ENCODE data around the gene THSD4.

The THSD4 gene

GRCh38 chr15:71515375-71516186 is 400.3 kb downstream of the THSD4 start:
- Histone ChIP-seq H3K4me3 (ENCODE audit: low read length in 2 of 2) (no peak overlapping the region), H3K4me1 (ENCODE audit: control insufficient read depth, insufficient read depth, low read length) (no peaks in the 10 kb centered on the region), H3K36me3 (ENCODE audit: control insufficient read depth in 2 of 2, insufficient read depth in 2 of 2, low read length in 2 of 2) (no peaks in the 10 kb centered on the region), H3K9me3 (ENCODE audit: control insufficient read depth in 2 of 2, low read length in 2 of 2) (no peaks in the 10 kb centered on the region), H3K27me3 (ENCODE audit: control insufficient read depth in 1 of 2, insufficient read depth in 2 of 2, low read length in 2 of 2) (no peaks in the 10 kb centered on the region), H3K9ac (ENCODE audit: low read length in 2 of 2) (no peak overlapping the region), H3K27ac (ENCODE audit: low read length) (no peak overlapping the region)

DNA sequence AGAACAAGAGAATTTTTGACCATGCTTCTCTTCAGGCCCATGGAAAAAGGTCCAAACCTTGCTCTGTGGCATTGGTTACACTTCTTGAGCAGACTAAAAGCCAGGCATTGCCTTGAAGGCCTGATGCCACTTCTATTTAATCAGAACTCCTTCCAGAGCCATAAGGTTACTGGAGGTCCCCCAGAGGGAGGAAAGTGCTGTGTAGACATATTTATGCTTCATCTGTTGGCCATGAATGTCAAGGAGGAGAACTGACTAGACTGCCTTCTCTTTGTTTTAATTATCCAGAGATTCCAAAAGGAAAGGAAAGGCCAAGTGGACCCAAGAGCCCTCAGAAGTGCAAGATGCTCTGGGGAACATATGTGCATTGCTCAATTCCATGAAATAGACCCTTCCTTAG is 402.5 kb downstream of the THSD4 start:
- Histone ChIP-seq H3K4me3 (ENCODE audit: low read length in 2 of 2) (no peak overlapping the region), H3K9me3 (ENCODE audit: control insufficient read depth in 2 of 2, low read length in 2 of 2) (no peaks in the 10 kb centered on the region), H3K9ac (ENCODE audit: low read length in 2 of 2) (no peak overlapping the region), H3K27me3 (ENCODE audit: control insufficient read depth in 1 of 2, insufficient read depth in 2 of 2, low read length in 2 of 2) (no peaks in the 10 kb centered on the region), H3K36me3 (ENCODE audit: control insufficient read depth in 2 of 2, insufficient read depth in 2 of 2, low read length in 2 of 2) (no peaks in the 10 kb centered on the region), H3K27ac (ENCODE audit: low read length) (no peak overlapping the region), H3K4me1 (ENCODE audit: control insufficient read depth, insufficient read depth, low read length) (no peaks in the 10 kb centered on the region)

- no peaks in the 10 kb centered on the region for H3K27me3 ChIP-seq (ENCODE audit: control insufficient read depth in 1 of 2, insufficient read depth in 2 of 2, low read length in 2 of 2)
- H3K4me3 ChIP-seq (ENCODE audit: low read length in 2 of 2): no peak overlapping the region
- H3K9ac ChIP-seq (ENCODE audit: low read length in 2 of 2): no peak overlapping the region
- no peaks in the 10 kb centered on the region for H3K9me3 ChIP-seq (ENCODE audit: control insufficient read depth in 2 of 2, low read length in 2 of 2)
- no peaks in the 10 kb centered on the region for H3K36me3 ChIP-seq (ENCODE audit: control insufficient read depth in 2 of 2, insufficient read depth in 2 of 2, low read length in 2 of 2)
- no peak overlapping the region for H3K27ac ChIP-seq (ENCODE audit: low read length)
- H3K4me1 ChIP-seq (ENCODE audit: control insufficient read depth, insufficient read depth, low read length): no peaks in the 10 kb centered on the region
These were observed 403.4 kb downstream of the THSD4 start for GRCh38 chr15:71518661-71519060.

DNA sequence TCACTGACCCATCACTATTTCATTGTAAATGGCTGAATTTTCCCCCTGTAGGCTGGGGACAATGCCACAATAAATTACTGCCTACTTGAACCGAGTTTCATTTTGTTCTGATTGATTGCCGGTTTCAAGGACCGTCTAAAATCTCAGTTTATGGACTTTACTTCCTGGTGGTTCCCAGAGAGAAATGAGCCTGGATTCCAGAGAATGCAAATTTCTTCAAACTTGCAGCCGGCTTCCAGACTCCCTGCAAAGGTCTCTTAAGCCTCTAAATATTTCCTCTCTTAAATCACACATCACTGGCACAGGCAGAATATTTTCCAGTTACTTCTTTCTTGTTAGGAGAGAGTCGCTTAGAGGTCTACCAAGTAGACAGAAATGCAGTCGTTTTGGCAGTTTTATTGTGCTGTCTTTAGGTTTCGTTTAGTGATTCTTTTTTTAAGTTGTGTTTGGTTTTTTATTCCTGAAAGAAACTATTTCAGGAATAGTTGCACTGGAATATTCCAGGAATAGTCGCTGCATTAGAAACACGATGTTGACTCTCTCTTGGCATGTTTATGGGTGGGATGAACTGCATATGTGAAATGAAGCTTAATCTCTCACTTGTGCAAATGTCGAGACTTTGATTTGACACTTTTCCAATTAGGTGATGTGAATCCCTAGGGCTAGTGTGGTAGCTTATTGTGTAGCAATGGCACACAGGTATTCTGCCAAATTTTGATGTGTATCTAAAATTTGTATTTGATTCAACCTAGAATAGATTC is 411.0 kb downstream of the THSD4 start:
- H3K4me3 ChIP-seq (ENCODE audit: low read length in 2 of 2): peak overlapping the region in 1 of 2 donors; percentile 29

DNA sequence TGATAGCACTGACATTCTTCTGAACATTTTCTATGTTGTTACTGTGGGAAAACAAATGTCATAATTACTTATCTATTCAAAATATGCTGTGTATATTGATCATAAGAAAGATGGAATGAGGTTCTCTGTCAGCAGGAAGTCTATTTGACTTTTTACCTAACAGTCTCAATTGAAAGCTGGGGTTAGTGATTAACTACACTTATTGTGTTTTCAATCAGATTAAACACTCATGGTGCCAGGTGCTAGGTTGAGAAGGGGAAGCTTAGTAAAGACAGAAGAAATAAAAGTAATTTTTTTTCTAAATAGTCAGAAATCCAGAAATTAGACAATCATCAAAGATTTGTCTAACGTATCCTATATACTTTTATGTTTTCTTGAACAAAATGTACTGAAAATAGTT is 414.1 kb downstream of the THSD4 start:
- H3K9ac ChIP-seq (ENCODE audit: low read length in 2 of 2): no peak overlapping the region
- no peak overlapping the region for H3K27ac ChIP-seq (ENCODE audit: low read length)
- H3K9me3 ChIP-seq (ENCODE audit: control insufficient read depth in 2 of 2, low read length in 2 of 2): no peaks in the 10 kb centered on the region
- no peaks in the 10 kb centered on the region for H3K27me3 ChIP-seq (ENCODE audit: control insufficient read depth in 1 of 2, insufficient read depth in 2 of 2, low read length in 2 of 2)
- no peaks in the 10 kb centered on the region for H3K36me3 ChIP-seq (ENCODE audit: control insufficient read depth in 2 of 2, insufficient read depth in 2 of 2, low read length in 2 of 2)
- no peaks in the 10 kb centered on the region for H3K4me1 ChIP-seq (ENCODE audit: control insufficient read depth, insufficient read depth, low read length)
- no peak overlapping the region for H3K4me3 ChIP-seq (ENCODE audit: low read length in 2 of 2)

More for the DNA sequence above, 411.0 kb downstream of the THSD4 start:
- no peak overlapping the region for H3K27ac ChIP-seq (ENCODE audit: low read length)
- no peaks in the 10 kb centered on the region for H3K9me3 ChIP-seq (ENCODE audit: control insufficient read depth in 2 of 2, low read length in 2 of 2)
- no peaks in the 10 kb centered on the region for H3K4me1 ChIP-seq (ENCODE audit: control insufficient read depth, insufficient read depth, low read length)
- H3K36me3 ChIP-seq (ENCODE audit: control insufficient read depth in 2 of 2, insufficient read depth in 2 of 2, low read length in 2 of 2): no peaks in the 10 kb centered on the region
- H3K9ac ChIP-seq (ENCODE audit: low read length in 2 of 2): no peak overlapping the region
- H3K27me3 ChIP-seq (ENCODE audit: control insufficient read depth in 1 of 2, insufficient read depth in 2 of 2, low read length in 2 of 2): no peaks in the 10 kb centered on the region

- no peak overlapping the region for H3K4me3 ChIP-seq (ENCODE audit: low read length in 2 of 2)
- H3K27me3 ChIP-seq (ENCODE audit: control insufficient read depth in 1 of 2, insufficient read depth in 2 of 2, low read length in 2 of 2): no peaks in the 10 kb centered on the region
- H3K9me3 ChIP-seq (ENCODE audit: control insufficient read depth in 2 of 2, low read length in 2 of 2): no peaks in the 10 kb centered on the region
- no peak overlapping the region for H3K9ac ChIP-seq (ENCODE audit: low read length in 2 of 2)
- no peak overlapping the region for H3K27ac ChIP-seq (ENCODE audit: low read length)
- no peaks in the 10 kb centered on the region for H3K36me3 ChIP-seq (ENCODE audit: control insufficient read depth in 2 of 2, insufficient read depth in 2 of 2, low read length in 2 of 2)
- no peaks in the 10 kb centered on the region for H3K4me1 ChIP-seq (ENCODE audit: control insufficient read depth, insufficient read depth, low read length)
These were observed 414.8 kb downstream of the THSD4 start for GRCh38 chr15:71530116-71530515.

- H3K9ac ChIP-seq (ENCODE audit: low read length in 2 of 2): no peak overlapping the region
- no peak overlapping the region for H3K4me3 ChIP-seq (ENCODE audit: low read length in 2 of 2)
- no peaks in the 10 kb centered on the region for H3K36me3 ChIP-seq (ENCODE audit: control insufficient read depth in 2 of 2, insufficient read depth in 2 of 2, low read length in 2 of 2)
- H3K27me3 ChIP-seq (ENCODE audit: control insufficient read depth in 1 of 2, insufficient read depth in 2 of 2, low read length in 2 of 2): no peaks in the 10 kb centered on the region
- no peak overlapping the region for H3K27ac ChIP-seq (ENCODE audit: low read length)
- no peaks in the 10 kb centered on the region for H3K9me3 ChIP-seq (ENCODE audit: control insufficient read depth in 2 of 2, low read length in 2 of 2)
- no peaks in the 10 kb centered on the region for H3K4me1 ChIP-seq (ENCODE audit: control insufficient read depth, insufficient read depth, low read length)
These were observed 417.7 kb downstream of the THSD4 start for GRCh38 chr15:71532994-71533393.

DNA sequence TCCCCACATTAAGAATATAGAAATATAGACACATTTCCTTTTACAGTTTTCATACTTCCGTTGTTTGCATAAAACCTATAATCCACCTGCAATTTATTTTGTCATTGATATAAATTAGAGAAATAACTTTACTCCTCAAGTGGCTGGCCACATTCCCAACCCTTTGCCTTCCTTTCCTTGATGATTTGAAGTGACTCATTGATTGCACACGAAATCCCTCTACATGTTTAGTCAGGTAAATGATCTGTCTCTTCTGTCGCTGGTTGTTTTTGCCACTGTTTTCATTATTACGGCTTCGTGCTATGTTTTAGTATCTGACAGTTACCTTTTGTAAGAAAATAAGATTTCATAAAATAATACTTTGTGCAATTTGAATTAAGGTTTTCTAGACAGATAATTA is 422.9 kb downstream of the THSD4 start:
- Histone ChIP-seq H3K9ac (ENCODE audit: low read length in 2 of 2) (no peak overlapping the region), H3K27ac (ENCODE audit: low read length) (no peak overlapping the region), H3K4me1 (ENCODE audit: control insufficient read depth, insufficient read depth, low read length) (no peaks in the 10 kb centered on the region), H3K36me3 (ENCODE audit: control insufficient read depth in 2 of 2, insufficient read depth in 2 of 2, low read length in 2 of 2) (no peaks in the 10 kb centered on the region), H3K9me3 (ENCODE audit: control insufficient read depth in 2 of 2, low read length in 2 of 2) (no peaks in the 10 kb centered on the region), H3K4me3 (ENCODE audit: low read length in 2 of 2) (no peak overlapping the region), H3K27me3 (ENCODE audit: control insufficient read depth in 1 of 2, insufficient read depth in 2 of 2, low read length in 2 of 2) (no peaks in the 10 kb centered on the region)

- no peaks in the 10 kb centered on the region for H3K36me3 ChIP-seq (ENCODE audit: control insufficient read depth in 2 of 2, insufficient read depth in 2 of 2, low read length in 2 of 2)
- no peak overlapping the region for H3K9ac ChIP-seq (ENCODE audit: low read length in 2 of 2)
- no peaks in the 10 kb centered on the region for H3K9me3 ChIP-seq (ENCODE audit: control insufficient read depth in 2 of 2, low read length in 2 of 2)
- H3K27me3 ChIP-seq (ENCODE audit: control insufficient read depth in 1 of 2, insufficient read depth in 2 of 2, low read length in 2 of 2): no peaks in the 10 kb centered on the region
- no peak overlapping the region for H3K27ac ChIP-seq (ENCODE audit: low read length)
- H3K4me1 ChIP-seq (ENCODE audit: control insufficient read depth, insufficient read depth, low read length): peaks cover 4% of the 10 kb centered on the region
- no peak overlapping the region for H3K4me3 ChIP-seq (ENCODE audit: low read length in 2 of 2)
These were observed 426.5 kb downstream of the THSD4 start for GRCh38 chr15:71541746-71542145.

DNA sequence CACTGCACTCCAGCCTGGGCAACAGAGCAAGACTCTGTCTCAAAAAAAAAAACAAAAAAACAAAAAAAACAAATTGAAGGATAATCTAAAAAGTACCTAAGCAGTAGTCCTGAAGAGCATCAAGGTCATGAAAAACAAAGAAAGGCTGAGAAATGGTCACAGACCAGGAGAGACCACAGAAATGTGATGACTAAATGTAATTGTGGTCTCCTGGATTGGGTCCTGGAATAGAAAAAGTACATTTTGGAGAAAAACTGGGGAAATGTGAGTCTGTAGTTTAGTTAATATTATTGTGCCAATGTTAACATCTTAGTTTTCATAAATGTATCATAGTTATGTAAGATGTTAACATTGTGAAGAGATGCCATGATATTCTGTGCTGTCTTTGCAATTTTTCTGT is 427.6 kb downstream of the THSD4 start:
- Histone ChIP-seq H3K9me3 (ENCODE audit: control insufficient read depth in 2 of 2, low read length in 2 of 2) (no peaks in the 10 kb centered on the region), H3K27ac (ENCODE audit: low read length) (no peak overlapping the region), H3K4me3 (ENCODE audit: low read length in 2 of 2) (no peak overlapping the region), H3K4me1 (ENCODE audit: control insufficient read depth, insufficient read depth, low read length) (peaks cover 8% of the 10 kb centered on the region), H3K36me3 (ENCODE audit: control insufficient read depth in 2 of 2, insufficient read depth in 2 of 2, low read length in 2 of 2) (no peaks in the 10 kb centered on the region), H3K27me3 (ENCODE audit: control insufficient read depth in 1 of 2, insufficient read depth in 2 of 2, low read length in 2 of 2) (no peaks in the 10 kb centered on the region), H3K9ac (ENCODE audit: low read length in 2 of 2) (no peak overlapping the region)

GRCh38 chr15:71543413-71543812 is 428.1 kb downstream of the THSD4 start:
- no peak overlapping the region for H3K4me3 ChIP-seq (ENCODE audit: low read length in 2 of 2)
- no peak overlapping the region for H3K27ac ChIP-seq (ENCODE audit: low read length)
- no peak overlapping the region for H3K9ac ChIP-seq (ENCODE audit: low read length in 2 of 2)
- H3K4me1 ChIP-seq (ENCODE audit: control insufficient read depth, insufficient read depth, low read length): peaks cover 13% of the 10 kb centered on the region
- no peaks in the 10 kb centered on the region for H3K36me3 ChIP-seq (ENCODE audit: control insufficient read depth in 2 of 2, insufficient read depth in 2 of 2, low read length in 2 of 2)
- no peaks in the 10 kb centered on the region for H3K9me3 ChIP-seq (ENCODE audit: control insufficient read depth in 2 of 2, low read length in 2 of 2)
- H3K27me3 ChIP-seq (ENCODE audit: control insufficient read depth in 1 of 2, insufficient read depth in 2 of 2, low read length in 2 of 2): no peaks in the 10 kb centered on the region

Measured in stomach smooth muscle (tissue), 2 donors.